GM12878 (cell line): ENCODE results near the gene LRRIQ1. TPM values are rescaled to one million over a fixed set of nuclear protein-coding genes. Genes with fewer than 3 reads are reported as not detected.

Experiments
- ATAC-seq: fragments of 200-7000 bp; cut with Tn5 transposase; 3 replicates; pipeline ENCODE4 v1.9.1; 2020; ENCODE audit warnings: mild to moderate bottlenecking, moderate library complexity
- BruUV-seq: library from RNA; stranded (reverse); fragments of 400-500 nt; replicated peaks from 2 replicates; lab custom pipeline; 2021; lab: Mats Ljungman, UMichigan
- CTCF ChIA-PET: fragments of 300-600 bp; sonication (Branson Sonifier 250); formaldehyde crosslinking; extraction: SDS; loops from one replicate; lab custom pipeline; 2021; ENCODE audit warnings: inconsistent platforms; lab: Yijun Ruan, JAX
- POLR2A ChIA-PET: fragments of 350-600 bp; formaldehyde crosslinking; extraction: SDS; loops from one replicate; lab custom pipeline; 2021; ENCODE audit warnings: inconsistent platforms; lab: Charles Lee
- RAD21 ChIA-PET: fragments of 300-600 bp; sonication (Branson Sonifier 250); formaldehyde crosslinking; loops from one replicate; lab custom pipeline; 2023; ENCODE audit warnings: antibody characterized with exemption; ENCODE audit not compliant: unreplicated experiment; lab: Charles Lee
- SMC1A ChIA-PET: fragments of 300-600 bp; sonication (Branson Sonifier 250); formaldehyde crosslinking; loops from one replicate; lab custom pipeline; 2023; ENCODE audit not compliant: unreplicated experiment, uncharacterized antibody; lab: Charles Lee
- DNase-seq: peaks from one replicate; pipeline ENCODE4 v3.0.0-alpha.2; 2011; ENCODE audit warnings: low read depth, low spot score
- FAIRE-seq: peaks from 3 replicates; lab custom pipeline; 2011; peaks lifted over from hg19 to GRCh38; lab: Jason Lieb, UNC
- H2AFZ ChIP-seq: 2 replicates; pipeline ENCODE4 v1.6.0; 2011; ENCODE audit warnings: low read depth, low read length, control low read depth; ENCODE audit not compliant: control insufficient read depth
- H3K27ac ChIP-seq: 2 replicates; pipeline ENCODE4 v1.5.1; 2011; ENCODE audit warnings: control low read depth; ENCODE audit not compliant: control insufficient read depth, insufficient read depth
- H3K27me3 ChIP-seq, 2 experiments: replicated peaks in 1 of 2; 2 replicates each; pipeline versions ENCODE4 v1.6.0 to v1.6.1; 2011; ENCODE audit warnings: low read length in 1 of 2; ENCODE audit not compliant: control insufficient read depth in 2 of 2, insufficient read depth in 2 of 2
- H3K36me3 ChIP-seq, 2 experiments: 2 replicates each; pipeline ENCODE4 v1.5.1; 2011; ENCODE audit warnings: low read length in 1 of 2; ENCODE audit not compliant: control insufficient read depth in 2 of 2, insufficient read depth in 2 of 2
- H3K4me1 ChIP-seq: 2 replicates; pipeline ENCODE4 v1.6.1; 2011; ENCODE audit warnings: mild to moderate bottlenecking, low read length, moderate library complexity, mixed read lengths; ENCODE audit not compliant: control insufficient read depth, insufficient read depth
- H3K4me2 ChIP-seq: 2 replicates; pipeline ENCODE4 v1.6.0; 2011; ENCODE audit warnings: control low read depth; ENCODE audit not compliant: control insufficient read depth, insufficient read depth
- H3K4me3 ChIP-seq: fragments of 200-600 bp; sonication (generic); 2 replicates; pipeline ENCODE4 v1.5.1; 2016
- H3K79me2 ChIP-seq: 2 replicates; pipeline ENCODE4 v1.6.0; 2011; ENCODE audit warnings: low read length; ENCODE audit not compliant: control insufficient read depth, insufficient read depth
- H3K9ac ChIP-seq: 2 replicates; pipeline ENCODE4 v1.8.0; 2011; ENCODE audit warnings: low read length, control low read depth, mixed read lengths; ENCODE audit not compliant: control insufficient read depth, insufficient read depth
- H3K9me3 ChIP-seq: replicated peaks from 3 replicates; pipeline ENCODE4 v1.5.1; 2011; ENCODE audit warnings: mild to moderate bottlenecking, low read length; ENCODE audit not compliant: control insufficient read depth, insufficient read depth
- H4K20me1 ChIP-seq: 2 replicates; pipeline ENCODE4 v1.6.0; 2011; ENCODE audit not compliant: control insufficient read depth, insufficient read depth
- CEBPB ChIP-seq, 2 experiments: fragments of 150-350 bp in 1 of 2; IDR thresholded peaks; 2 replicates each; pipeline ENCODE4 v1.6.1; 2012 to 2014; ENCODE audit warnings: low read depth in 2 of 2, low read length in 2 of 2, borderline replicate concordance in 1 of 2, inconsistent platforms in 1 of 2
- CTCF ChIP-seq, 3 experiments: IDR thresholded peaks in 2 of 3; conservative IDR thresholded peaks in 1 of 3; 2 replicates each; pipeline ENCODE4 v1.5.1; 2011; ENCODE audit warnings: low read depth in 3 of 3, low read length in 3 of 3, mild to moderate bottlenecking in 3 of 3, control low read depth in 2 of 3, moderate library complexity in 2 of 3, inconsistent platforms in 1 of 3, mixed read lengths in 1 of 3; ENCODE audit not compliant: control insufficient read depth in 2 of 3, insufficient read depth in 1 of 3; ENCODE audit errors: extremely low read depth in 1 of 3
- HDAC2 ChIP-seq: fragments of 200-600 bp; sonication (generic); IDR thresholded peaks from 2 replicates; pipeline ENCODE4 v1.6.1; 2017
- MEF2B ChIP-seq: fragments of 450-650 bp; IDR thresholded peaks from 2 replicates; pipeline ENCODE4 v1.6.1; 2018; ENCODE audit warnings: mild to moderate bottlenecking, moderate library complexity; ENCODE audit not compliant: partially characterized antibody, poor library complexity, severe bottlenecking
- NFXL1 ChIP-seq: fragments of 450-650 bp; IDR thresholded peaks from 2 replicates; pipeline ENCODE4 v1.6.1; 2017; ENCODE audit warnings: antibody characterized with exemption, mild to moderate bottlenecking, borderline replicate concordance
- NFYB ChIP-seq: IDR thresholded peaks from 2 replicates; pipeline ENCODE4 v1.6.1; 2011; ENCODE audit warnings: low read depth, mild to moderate bottlenecking, low read length, improper control_type of control experiment, moderate library complexity; ENCODE audit not compliant: insufficient read depth
- PAX8 ChIP-seq: fragments of 450-650 bp; IDR thresholded peaks from 2 replicates; pipeline ENCODE4 v1.6.1; 2017; ENCODE audit warnings: mild to moderate bottlenecking, moderate library complexity
- POU2F2 ChIP-seq: IDR thresholded peaks from 3 replicates; pipeline ENCODE4 v1.6.1; 2011; ENCODE audit warnings: low read depth, mild to moderate bottlenecking, low read length, borderline replicate concordance
- RCOR1 ChIP-seq: conservative IDR thresholded peaks from 2 replicates; pipeline ENCODE4 v1.6.1; 2012; ENCODE audit warnings: low read depth, low read length, improper control_type of control experiment
- SMC3 ChIP-seq: IDR thresholded peaks from 2 replicates; pipeline ENCODE4 v1.6.1; 2011; ENCODE audit warnings: low read length, improper control_type of control experiment, borderline replicate concordance
- TCF7 ChIP-seq: IDR thresholded peaks from 2 replicates; pipeline ENCODE4 v1.6.1; 2014; ENCODE audit warnings: antibody characterized with exemption, borderline replicate concordance
- USF2 ChIP-seq: IDR thresholded peaks from 2 replicates; pipeline ENCODE4 v1.6.1; 2011; ENCODE audit warnings: low read depth, low read length, improper control_type of control experiment, borderline replicate concordance
- ZZZ3 ChIP-seq: IDR thresholded peaks from 2 replicates; pipeline ENCODE4 v1.6.1; 2011; ENCODE audit warnings: low read depth; ENCODE audit not compliant: control insufficient read depth, insufficient read length
- WGBS: methylation state at CpG from one replicate; pipeline ENCODE4 v1.1.6; 2016; ENCODE audit warnings: low lambda C conversion rate; ENCODE audit not compliant: insufficient replicate concordance, insufficient coverage; ENCODE audit errors: missing lambda C conversion rate; 5-methylcytosine and 5-hydroxymethylcytosine counted together
- in situ Hi-C: fragments of 300-500 bp; cut with MboI; formaldehyde crosslinking; loops from 9 replicates; pipeline ENCODE4 v1.14.3; 2018; ENCODE audit warnings: mixed read lengths
- intact Hi-C: fragments of 100-400 bp; cut with micrococcal nuclease; formaldehyde crosslinking; loops from one replicate; pipeline ENCODE4 v1.14.2; 2022; ENCODE audit not compliant: unreplicated experiment
- polyA plus RNA-seq, 11 experiments: library from polyadenylated mRNA; depleted of rRNA in 4 of 11; unstranded in 6 of 11; stranded (reverse) in 5 of 11; fragments of >200 nt; fragmentation: Nextera tagmentation in 4 of 11; fragmentation: Illumina TruSeq in 1 of 11; extraction: Ambion mirVana in 4 of 11; extraction: Trizol in 1 of 11; gene quantifications; 1 replicate in 1 of 11; 2 replicates in 10 of 11; pipeline versions ENCODE4 v1.2.1 to v1.2.3, GENCODE V29; 2011 to 2016; ENCODE audit warnings: inconsistent platforms in 2 of 11, missing spikeins in 2 of 11, low read depth in 1 of 11
- total RNA-seq, 4 experiments: library from RNA; depleted of rRNA in 3 of 4; stranded (reverse); fragments of >200 nt in 3 of 4; fragmentation: Illumina TruSeq in 1 of 4; extraction: Trizol in 1 of 4; gene quantifications; 2 replicates each; pipeline versions ENCODE4 v1.2.1 to v1.2.3, GENCODE V29; 2013 to 2021
- TF ChIP-seq, protein P1 (sequence below): fragments of 450-650 bp; IDR thresholded peaks from 2 replicates; pipeline ENCODE4 v1.6.1; 2017; ENCODE audit warnings: low read depth, mild to moderate bottlenecking, moderate library complexity
- TF ChIP-seq, protein P2 (sequence below): fragments of 450-650 bp; IDR thresholded peaks from 2 replicates; pipeline ENCODE4 v1.6.1; 2016; ENCODE audit warnings: mild to moderate bottlenecking
- TF ChIP-seq, protein P3 (sequence below): fragments of 450-650 bp; IDR thresholded peaks from 2 replicates; pipeline ENCODE4 v1.6.1; 2018; ENCODE audit warnings: borderline replicate concordance, mild to moderate bottlenecking; ENCODE audit not compliant: partially characterized antibody

Gene LRRIQ1
- total and polyA plus RNA-seq, 10 of the 15 experiments (the other 5 are each of a cell fraction or from before 2014, with no cell fraction given): 0.14 to 0.45 (median 0.37) TPM; not detected in 4

DNA sequence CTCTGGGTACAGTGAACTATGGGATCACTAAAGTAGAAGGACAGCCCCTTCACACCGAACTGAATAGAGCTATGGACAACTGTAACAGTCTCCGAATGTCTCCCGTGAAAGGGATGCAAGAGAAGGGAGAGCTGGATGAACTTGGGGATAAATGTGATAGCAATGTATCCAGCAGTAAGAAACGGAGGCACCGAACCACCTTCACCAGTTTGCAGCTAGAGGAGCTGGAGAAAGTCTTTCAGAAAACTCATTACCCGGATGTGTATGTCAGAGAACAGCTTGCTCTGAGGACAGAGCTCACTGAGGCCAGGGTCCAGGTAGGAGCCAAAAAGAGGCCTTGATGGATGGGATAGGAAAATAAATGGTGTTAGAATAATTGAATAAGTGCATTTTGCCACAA lies 247.4 kb downstream of the LRRIQ1 start:
- intact Hi-C loops: no loop called here
- DNase-seq (no peak), ATAC-seq (no peak), FAIRE-seq (no peak)
- no peaks in the 10 kb centered on the region for H3K79me2 ChIP-seq
- 43% methylated on average over 6 of the region's 6 CpGs for WGBS
- H3K9ac ChIP-seq: no peak overlapping the region
- H2AFZ ChIP-seq: no peak overlapping the region
- no peak overlapping the region for H3K4me3 ChIP-seq
- SMC1A ChIA-PET: interaction anchor here (0.8 kb wide), 1 partner anchor 39 kb away, joined by 4 read pairs; no protein-coding TSS in a partner anchor
- CTCF ChIA-PET: interaction anchor here (0.6 to 0.9 kb wide), 2 partner anchors 27 to 136 kb away, joined by 3 to 5 read pairs; no protein-coding TSS in a partner anchor
- no peak overlapping the region for H3K4me2 ChIP-seq
- no peak overlapping the region for H3K27ac ChIP-seq
- no peaks in the 10 kb centered on the region for H4K20me1 ChIP-seq
- TF ChIP-seq USF2 (no peak), RCOR1 (no peak), MEF2B (no peak), POU2F2 (no peak), CTCF (IDR thresholded peaks at IDR 0.05 in 2 of 3, conservative IDR thresholded peaks at IDR 0.05 in 1 of 3; ENCODE audit: control insufficient read depth in 2 of 3, extremely low read depth in 1 of 3, insufficient read depth in 1 of 3, low read depth in 3 of 3, low read length in 3 of 3) (no peak), ZZZ3 (no peak), HDAC2 (no peak), PAX8 (no peak), SMC3 (no peak), NFXL1 (no peak), CEBPB (IDR thresholded peaks at IDR 0.05; ENCODE audit: borderline replicate concordance in 1 of 2, low read depth in 2 of 2, low read length in 2 of 2) (no peak), NFYB (no peak), TCF7 (no peak)
- TF ChIP-seq, protein P1, sequence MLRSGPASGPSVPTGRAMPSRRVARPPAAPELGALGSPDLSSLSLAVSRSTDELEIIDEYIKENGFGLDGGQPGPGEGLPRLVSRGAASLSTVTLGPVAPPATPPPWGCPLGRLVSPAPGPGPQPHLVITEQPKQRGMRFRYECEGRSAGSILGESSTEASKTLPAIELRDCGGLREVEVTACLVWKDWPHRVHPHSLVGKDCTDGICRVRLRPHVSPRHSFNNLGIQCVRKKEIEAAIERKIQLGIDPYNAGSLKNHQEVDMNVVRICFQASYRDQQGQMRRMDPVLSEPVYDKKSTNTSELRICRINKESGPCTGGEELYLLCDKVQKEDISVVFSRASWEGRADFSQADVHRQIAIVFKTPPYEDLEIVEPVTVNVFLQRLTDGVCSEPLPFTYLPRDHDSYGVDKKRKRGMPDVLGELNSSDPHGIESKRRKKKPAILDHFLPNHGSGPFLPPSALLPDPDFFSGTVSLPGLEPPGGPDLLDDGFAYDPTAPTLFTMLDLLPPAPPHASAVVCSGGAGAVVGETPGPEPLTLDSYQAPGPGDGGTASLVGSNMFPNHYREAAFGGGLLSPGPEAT: no peak
- TF ChIP-seq, protein P2, sequence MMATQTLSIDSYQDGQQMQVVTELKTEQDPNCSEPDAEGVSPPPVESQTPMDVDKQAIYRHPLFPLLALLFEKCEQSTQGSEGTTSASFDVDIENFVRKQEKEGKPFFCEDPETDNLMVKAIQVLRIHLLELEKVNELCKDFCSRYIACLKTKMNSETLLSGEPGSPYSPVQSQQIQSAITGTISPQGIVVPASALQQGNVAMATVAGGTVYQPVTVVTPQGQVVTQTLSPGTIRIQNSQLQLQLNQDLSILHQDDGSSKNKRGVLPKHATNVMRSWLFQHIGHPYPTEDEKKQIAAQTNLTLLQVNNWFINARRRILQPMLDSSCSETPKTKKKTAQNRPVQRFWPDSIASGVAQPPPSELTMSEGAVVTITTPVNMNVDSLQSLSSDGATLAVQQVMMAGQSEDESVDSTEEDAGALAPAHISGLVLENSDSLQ: no peak
- TF ChIP-seq, protein P3, sequence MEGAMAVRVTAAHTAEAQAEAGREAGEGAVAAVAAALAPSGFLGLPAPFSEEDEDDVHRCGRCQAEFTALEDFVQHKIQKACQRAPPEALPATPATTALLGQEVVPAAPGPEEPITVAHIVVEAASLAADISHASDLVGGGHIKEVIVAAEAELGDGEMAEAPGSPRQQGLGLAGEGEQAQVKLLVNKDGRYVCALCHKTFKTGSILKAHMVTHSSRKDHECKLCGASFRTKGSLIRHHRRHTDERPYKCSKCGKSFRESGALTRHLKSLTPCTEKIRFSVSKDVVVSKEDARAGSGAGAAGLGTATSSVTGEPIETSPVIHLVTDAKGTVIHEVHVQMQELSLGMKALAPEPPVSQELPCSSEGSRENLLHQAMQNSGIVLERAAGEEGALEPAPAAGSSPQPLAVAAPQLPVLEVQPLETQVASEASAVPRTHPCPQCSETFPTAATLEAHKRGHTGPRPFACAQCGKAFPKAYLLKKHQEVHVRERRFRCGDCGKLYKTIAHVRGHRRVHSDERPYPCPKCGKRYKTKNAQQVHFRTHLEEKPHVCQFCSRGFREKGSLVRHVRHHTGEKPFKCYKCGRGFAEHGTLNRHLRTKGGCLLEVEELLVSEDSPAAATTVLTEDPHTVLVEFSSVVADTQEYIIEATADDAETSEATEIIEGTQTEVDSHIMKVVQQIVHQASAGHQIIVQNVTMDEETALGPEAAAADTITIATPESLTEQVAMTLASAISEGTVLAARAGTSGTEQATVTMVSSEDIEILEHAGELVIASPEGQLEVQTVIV: no peak
- in situ Hi-C loops: no loop called here
- H3K36me3 ChIP-seq: no peaks in the 10 kb centered on the region
- RAD21 ChIA-PET: no interaction called here
- POLR2A ChIA-PET: no interaction called here
- no peaks in the 10 kb centered on the region for H3K4me1 ChIP-seq
- no peaks in the 10 kb centered on the region for H3K9me3 ChIP-seq
- no TSS peak for BruUV-seq
- H3K27me3 ChIP-seq: no peaks in the 10 kb centered on the region; a peak in 3 of 4 replicates
